Measurements from ENCODE around the gene THBD.

THBD gene

DNA sequence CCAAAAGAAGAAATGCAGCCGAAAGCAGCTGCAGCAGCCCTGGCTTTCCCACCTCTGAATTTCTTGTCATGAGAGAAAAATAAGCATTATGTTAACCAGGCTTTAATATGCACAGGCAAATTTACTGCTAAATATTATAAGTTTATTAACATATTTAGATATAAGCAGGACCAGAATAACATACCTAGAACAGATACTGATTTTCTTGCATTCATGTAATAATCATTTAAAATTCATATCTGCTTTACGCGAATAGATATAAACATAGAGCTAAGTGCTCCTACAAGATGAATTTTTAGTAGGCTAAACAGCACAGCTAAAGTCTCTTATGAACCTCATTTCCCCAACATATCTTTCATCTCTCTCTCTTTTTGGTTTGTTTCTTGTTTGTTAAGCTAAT is 21.9 kb upstream of the THBD start:
- DNase-seq (ENCODE audit: low read depth) = no peak
- H3K4me3 ChIP-seq (ENCODE audit: low read depth, low read length) = no peak overlapping the region
- TF ChIP-seq, protein P1, sequence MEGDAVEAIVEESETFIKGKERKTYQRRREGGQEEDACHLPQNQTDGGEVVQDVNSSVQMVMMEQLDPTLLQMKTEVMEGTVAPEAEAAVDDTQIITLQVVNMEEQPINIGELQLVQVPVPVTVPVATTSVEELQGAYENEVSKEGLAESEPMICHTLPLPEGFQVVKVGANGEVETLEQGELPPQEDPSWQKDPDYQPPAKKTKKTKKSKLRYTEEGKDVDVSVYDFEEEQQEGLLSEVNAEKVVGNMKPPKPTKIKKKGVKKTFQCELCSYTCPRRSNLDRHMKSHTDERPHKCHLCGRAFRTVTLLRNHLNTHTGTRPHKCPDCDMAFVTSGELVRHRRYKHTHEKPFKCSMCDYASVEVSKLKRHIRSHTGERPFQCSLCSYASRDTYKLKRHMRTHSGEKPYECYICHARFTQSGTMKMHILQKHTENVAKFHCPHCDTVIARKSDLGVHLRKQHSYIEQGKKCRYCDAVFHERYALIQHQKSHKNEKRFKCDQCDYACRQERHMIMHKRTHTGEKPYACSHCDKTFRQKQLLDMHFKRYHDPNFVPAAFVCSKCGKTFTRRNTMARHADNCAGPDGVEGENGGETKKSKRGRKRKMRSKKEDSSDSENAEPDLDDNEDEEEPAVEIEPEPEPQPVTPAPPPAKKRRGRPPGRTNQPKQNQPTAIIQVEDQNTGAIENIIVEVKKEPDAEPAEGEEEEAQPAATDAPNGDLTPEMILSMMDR (IDR thresholded peaks at IDR 0.05; ENCODE audit: insufficient read depth, low read depth, low read length, missing control alignments) = no peak

DNA sequence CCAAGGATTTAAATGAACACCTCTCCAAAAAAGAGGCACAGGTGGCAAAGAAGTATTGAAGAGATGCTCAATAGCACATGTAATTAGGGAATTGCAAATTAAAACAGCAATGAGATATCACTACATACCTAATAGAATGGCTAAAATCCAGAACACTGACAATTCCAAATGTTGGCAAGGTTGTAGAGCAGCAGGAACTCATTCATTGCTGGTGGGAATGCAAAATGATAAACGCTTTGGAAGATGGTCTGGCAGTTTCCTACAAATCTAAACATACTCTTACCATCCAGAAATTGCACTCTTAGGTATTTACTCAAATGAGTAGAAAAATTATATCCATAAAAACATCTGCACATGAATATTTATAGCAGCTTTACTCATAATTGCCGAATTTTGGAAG is 19.6 kb upstream of the THBD start:
- TF ChIP-seq, protein P1 (IDR thresholded peaks at IDR 0.05; ENCODE audit: insufficient read depth, low read depth, low read length, missing control alignments) = no peak
- DNase-seq (ENCODE audit: low read depth) = no peak
- no peak overlapping the region for H3K4me3 ChIP-seq (ENCODE audit: low read depth, low read length)

DNA sequence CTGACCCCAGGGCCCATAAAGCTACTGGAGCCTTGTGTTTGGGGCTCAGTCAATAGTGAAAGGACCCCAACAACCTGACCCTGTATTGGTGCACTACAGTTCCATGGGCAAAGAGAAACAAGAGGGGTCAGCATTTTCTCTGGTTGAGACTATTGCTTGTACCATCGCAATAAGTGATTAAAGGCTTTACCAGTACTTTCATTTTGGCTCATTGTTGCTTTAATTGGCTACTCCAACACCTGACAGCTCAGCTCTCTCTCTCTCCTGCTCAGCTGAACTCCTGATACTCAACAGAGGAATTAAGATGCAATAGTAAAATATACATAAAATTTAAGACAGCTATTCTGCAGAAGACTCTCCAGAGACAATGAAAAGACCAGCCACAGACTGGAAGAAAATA is 18.8 kb upstream of the THBD start:
- TF ChIP-seq, protein P1 (IDR thresholded peaks at IDR 0.05; ENCODE audit: insufficient read depth, low read depth, low read length, missing control alignments) = no peak
- no peak for DNase-seq (ENCODE audit: low read depth)
- no peak overlapping the region for H3K4me3 ChIP-seq (ENCODE audit: low read depth, low read length)

DNA sequence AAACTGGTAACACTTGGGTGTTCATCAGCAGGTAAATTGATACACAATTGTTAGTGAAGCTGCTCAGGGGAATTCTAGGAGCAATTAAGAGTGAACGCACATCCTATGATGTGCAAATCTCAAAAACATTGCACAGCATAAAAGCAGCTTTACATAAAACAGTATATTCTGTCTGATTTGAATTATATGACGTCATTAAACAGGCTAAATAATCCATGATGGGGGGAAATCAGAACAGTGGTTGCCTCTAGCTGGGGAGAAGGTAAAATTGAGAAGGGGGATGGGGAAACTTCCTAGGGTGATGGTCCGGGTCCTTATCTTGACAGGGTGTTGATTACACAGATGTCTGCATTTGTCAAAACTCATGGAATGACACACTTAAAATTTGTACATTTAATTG is 17.3 kb upstream of the THBD start:
- no peak overlapping the region for H3K4me3 ChIP-seq (ENCODE audit: low read depth, low read length)
- DNase-seq (ENCODE audit: low read depth) = no peak
- TF ChIP-seq, protein P1 (IDR thresholded peaks at IDR 0.05; ENCODE audit: insufficient read depth, low read depth, low read length, missing control alignments) = no peak

DNA sequence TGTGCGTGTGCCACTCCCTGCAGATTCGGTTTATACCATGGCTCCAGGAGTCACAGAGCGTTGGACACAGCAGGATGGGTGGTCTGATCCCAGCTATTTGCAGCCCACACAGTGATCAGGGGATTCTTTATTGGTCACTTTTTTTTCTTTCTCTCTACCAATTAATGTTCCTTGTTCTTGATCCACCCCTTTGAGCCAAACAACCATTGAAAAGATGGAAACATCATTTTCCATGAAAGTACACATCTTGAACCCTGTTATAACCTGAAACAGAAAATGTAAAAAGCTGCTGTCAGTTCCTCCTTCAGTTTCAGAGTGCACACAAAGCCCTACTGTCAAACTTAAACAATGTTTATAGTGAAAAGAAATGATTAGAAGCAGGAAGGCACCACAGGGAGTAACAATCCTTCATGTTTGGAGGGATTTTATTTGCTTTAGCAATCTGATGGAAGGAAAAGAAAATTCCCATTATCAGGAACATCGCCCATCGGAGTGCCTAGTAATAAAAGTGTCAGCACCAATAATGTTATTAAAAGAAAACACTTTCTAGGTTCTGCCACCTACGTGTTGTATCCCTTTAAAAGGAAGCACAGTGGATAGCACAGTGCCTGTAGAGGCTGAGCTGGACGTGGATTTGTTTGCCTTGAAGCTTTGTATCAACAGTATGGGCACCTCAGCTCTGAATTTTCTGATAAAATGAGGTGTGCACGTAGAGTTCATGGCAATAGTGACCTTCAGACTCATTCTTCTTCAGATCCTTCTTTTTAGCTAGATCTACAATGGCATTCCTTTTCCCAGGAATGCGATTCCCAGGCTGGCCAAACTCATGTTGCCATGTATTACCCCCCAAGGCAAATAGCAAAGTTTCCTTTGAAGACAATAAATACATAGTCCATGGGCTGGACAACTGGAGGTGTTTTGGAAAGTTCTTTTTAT is 16.1 kb upstream of the THBD start:
- no peak overlapping the region for H3K4me3 ChIP-seq (ENCODE audit: low read depth, low read length)
- DNase-seq (ENCODE audit: low read depth) = no peak
- TF ChIP-seq, protein P1 (IDR thresholded peaks at IDR 0.05; ENCODE audit: insufficient read depth, low read depth, low read length, missing control alignments) = no peak

DNA sequence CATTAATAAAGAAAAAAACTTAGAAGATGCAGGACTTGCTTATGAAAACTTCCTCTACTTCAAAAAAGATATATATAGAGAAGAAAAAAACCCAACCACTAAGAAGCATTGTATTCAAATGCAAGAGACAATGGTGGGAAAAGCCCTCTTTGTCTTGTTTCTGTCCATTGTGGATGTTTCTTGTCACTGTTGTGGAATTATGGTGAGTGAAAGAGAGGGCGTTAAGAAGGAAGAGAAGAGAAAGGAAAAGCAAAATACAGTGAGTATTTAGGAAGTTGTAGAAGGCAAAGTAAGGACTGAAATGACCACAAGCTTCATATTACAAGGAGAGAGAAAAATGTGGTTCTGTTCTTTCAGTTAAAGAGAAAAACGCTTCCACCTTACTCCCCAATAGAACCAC is 14.1 kb upstream of the THBD start:
- no peak overlapping the region for H3K4me3 ChIP-seq (ENCODE audit: low read depth, low read length)
- no peak for DNase-seq (ENCODE audit: low read depth)
- TF ChIP-seq, protein P1 (IDR thresholded peaks at IDR 0.05; ENCODE audit: insufficient read depth, low read depth, low read length, missing control alignments) = no peak

DNA sequence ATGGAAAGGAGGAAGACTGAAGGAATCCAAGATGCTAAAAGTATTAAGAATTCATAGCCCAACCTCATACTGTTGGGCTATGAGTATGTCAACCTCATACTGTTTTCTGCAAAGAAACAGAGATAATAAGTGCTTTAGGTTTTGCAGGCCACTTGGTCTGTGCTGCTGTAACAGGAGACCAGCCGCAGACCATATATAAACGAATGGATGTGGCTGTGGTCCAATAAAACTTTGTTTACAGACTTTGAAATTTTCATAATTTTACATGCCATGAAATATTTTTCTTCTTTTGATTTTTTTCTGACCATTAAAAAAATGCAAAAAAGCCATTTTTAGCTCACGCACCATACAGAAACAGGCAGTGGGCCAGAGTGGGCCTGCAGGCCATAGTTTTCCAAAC is 13.7 kb upstream of the THBD start:
- no peak for DNase-seq (ENCODE audit: low read depth)
- H3K4me3 ChIP-seq (ENCODE audit: low read depth, low read length) = no peak overlapping the region
- TF ChIP-seq, protein P1 (IDR thresholded peaks at IDR 0.05; ENCODE audit: insufficient read depth, low read depth, low read length, missing control alignments) = no peak
